ENCODE data around the gene NPHS2. TPM values are rescaled to one million over a fixed set of nuclear protein-coding genes. Genes with fewer than 3 reads are reported as not detected.
A peak's percentile ranks its signal among the peaks of the same experiment; 100 is the strongest.

Gene NPHS2
- total and polyA plus RNA-seq, 2 of the 4 experiments (the other 2 are of a cell fraction), result not detected

GRCh38 chr1:179591592-179592580 lies 16.1 kb upstream of the NPHS2 start, which contains the start of gene TDRD5 (continued):
- TF ChIP-seq CTCF (conservative IDR thresholded peaks at IDR 0.05; ENCODE audit: low read depth, low read length), result no peak

GRCh38 chr1:179591253-179591591 lies 15.5 kb upstream of the NPHS2 start:
- dilution Hi-C loops (cut with HindIII; ENCODE audit: low sequenced_read_pairs, unreplicated experiment) (no loop called here), in situ Hi-C loops (cut with MboI; ENCODE audit: low sequenced_read_pairs) (loop anchor here (25.0 kb wide), 1 partner anchor 329 kb away; no protein-coding TSS in a partner anchor), intact Hi-C loops (cut with micrococcal nuclease) (no loop called here)
- no peaks in the 10 kb centered on the region for H3K9me1 ChIP-seq (ENCODE audit: insufficient read depth, low read length)
- BruUV-seq (replicated peaks), result no TSS peak
- no peak overlapping the region for H4K8ac ChIP-seq (ENCODE audit: low read depth in 2 of 2, low read length in 2 of 2)
- H4K20me1 ChIP-seq (ENCODE audit: insufficient read depth, low read length), result no peaks in the 10 kb centered on the region
- no peaks in the 10 kb centered on the region for H3K4me1 ChIP-seq (ENCODE audit: control insufficient read depth, insufficient read depth, low read length)
- H2BK15ac ChIP-seq (ENCODE audit: low read depth, low read length), result no peak overlapping the region
- H3K9ac ChIP-seq (ENCODE audit: low read depth, low read length), result no peak overlapping the region
- no peak overlapping the region for H3K14ac ChIP-seq (replicated peaks; ENCODE audit: low read depth, low read length)
- no peak overlapping the region for H4K91ac ChIP-seq (ENCODE audit: insufficient read depth, low read depth, low read length)
- H3K79me1 ChIP-seq (ENCODE audit: low read depth in 1 of 2, low read length in 2 of 2), result no peaks in the 10 kb centered on the region
- H2BK5ac ChIP-seq (ENCODE audit: low read depth, low read length, poor library complexity, severe bottlenecking), result no peak overlapping the region
- H3K4me2 ChIP-seq (ENCODE audit: low read depth, low read length), result no peak overlapping the region
- no peak overlapping the region for H3K18ac ChIP-seq (ENCODE audit: low read depth, low read length)
- no peak overlapping the region for H3K23ac ChIP-seq (ENCODE audit: low read depth, low read length)
- ATAC-seq (ENCODE audit: low read depth), result no peak
- H2AK5ac ChIP-seq (ENCODE audit: low read depth, low read length), result no peak overlapping the region
- no peaks in the 10 kb centered on the region for H3K36me3 ChIP-seq (ENCODE audit: control insufficient read depth, insufficient read depth, low read length)
- H2BK120ac ChIP-seq (ENCODE audit: low read depth, low read length), result no peak overlapping the region
- H3K56ac ChIP-seq (ENCODE audit: extremely low read depth, insufficient read depth, low read length), result no peak overlapping the region
- no peak overlapping the region for H3K4ac ChIP-seq (ENCODE audit: low read depth, low read length)
- CTCF ChIA-PET, result no interaction called here
- peaks cover 2% of the 10 kb centered on the region; the same call in 1 of the 2 replicates for H3K9me3 ChIP-seq (ENCODE audit: control insufficient read depth, insufficient read depth, low read length)
- no peak overlapping the region for H3K4me3 ChIP-seq (ENCODE audit: insufficient read depth, low read depth, low read length)
- H2AFZ ChIP-seq (replicated peaks; ENCODE audit: low read length, poor library complexity), result peak overlapping the region; percentile 76
- no peak overlapping the region for H2AK9ac ChIP-seq (replicated peaks; ENCODE audit: low read depth, low read length, poor library complexity)
- peaks cover 33% of the 10 kb centered on the region for H3K27me3 ChIP-seq (ENCODE audit: control insufficient read depth, insufficient read depth, low read length)
- 71% methylated on average over 1 of the region's 7 CpGs; no CpG with 5 or more reads in 1 of the 2 experiments for WGBS, 2 experiments (ENCODE audit: extremely low coverage in 2 of 2, insufficient read length in 1 of 2)
- H3K27ac ChIP-seq (ENCODE audit: insufficient read depth, low read length), result no peak overlapping the region
- H4K5ac ChIP-seq (ENCODE audit: low read depth, low read length), result no peak overlapping the region
- POLR2A ChIA-PET (ENCODE audit: unreplicated experiment), result interaction anchor here (0.6 kb wide), 1 partner anchor 503 kb away, joined by 4 read pairs; no protein-coding TSS in a partner anchor
- H2BK20ac ChIP-seq (ENCODE audit: low read depth, low read length), result no peak overlapping the region
- DNase-seq, result no peak
- TF ChIP-seq SMC3 (IDR thresholded peaks at IDR 0.05; ENCODE audit: low read depth, low read length), result no peak
- TF ChIP-seq NFE2L2 (IDR thresholded peaks at IDR 0.05; ENCODE audit: low read depth, low read length), result no peak
- no peak for TF ChIP-seq CEBPB (IDR thresholded peaks at IDR 0.05; ENCODE audit: low read depth, low read length)
- no peak for TF ChIP-seq MXI1 (IDR thresholded peaks at IDR 0.05; ENCODE audit: borderline replicate concordance, low read depth, low read length)
- TF ChIP-seq BHLHE40 (IDR thresholded peaks at IDR 0.05; ENCODE audit: low read depth, low read length), result no peak
- TF ChIP-seq CTCF (conservative IDR thresholded peaks at IDR 0.05; ENCODE audit: low read depth, low read length), result no peak
- TF ChIP-seq POLR2A (IDR thresholded peaks at IDR 0.05; ENCODE audit: low read depth, low read length), result no peak
- TF ChIP-seq RAD21 (IDR thresholded peaks at IDR 0.05; ENCODE audit: low read length), result no peak
- TF ChIP-seq ELK1 (IDR thresholded peaks at IDR 0.05; ENCODE audit: borderline replicate concordance, low read depth, low read length), result no peak
- no peak for TF ChIP-seq MAFK (IDR thresholded peaks at IDR 0.05; ENCODE audit: low read depth, low read length)

Measured in IMR-90 (cell line).